Dedifferentiated amniotic fluid mesenchymal stem cell (primary cell): ENCODE measurements around the gene PTDSS2.

Experiments used
- DNase-seq: peaks from one replicate; pipeline ENCODE4 v3.0.0-alpha.2; 2016; ENCODE audit errors: extremely low spot score

Gene PTDSS2

GRCh38 chr11:447923-448731 lies 2.0 kb upstream of the PTDSS2 start:
- peak; percentile 85 for DNase-seq

- peak; percentile 33 for DNase-seq
Measured at GRCh38 chr11:450809-451451, 851 bp downstream of the PTDSS2 start.

- no peak for DNase-seq
Measured at GRCh38 chr11:451738-452137, 1.7 kb downstream of the PTDSS2 start.

- no peak for DNase-seq
Measured at GRCh38 chr11:452203-452744, 2.2 kb downstream of the PTDSS2 start.

GRCh38 chr11:452916-453527 lies 2.9 kb downstream of the PTDSS2 start:
- DNase-seq, result no peak

GRCh38 chr11:453564-453963 lies 3.5 kb downstream of the PTDSS2 start:
- DNase-seq, result no peak

GRCh38 chr11:454043-454442 lies 4.0 kb downstream of the PTDSS2 start:
- DNase-seq, result no peak

GRCh38 chr11:454801-455565 lies 4.9 kb downstream of the PTDSS2 start:
- no peak for DNase-seq

- DNase-seq, result no peak
Measured at GRCh38 chr11:455566-456147, 5.6 kb downstream of the PTDSS2 start.

GRCh38 chr11:456533-456932 lies 6.5 kb downstream of the PTDSS2 start:
- no peak for DNase-seq

- DNase-seq, result no peak
Measured at GRCh38 chr11:457111-457760, 7.2 kb downstream of the PTDSS2 start.

- no peak for DNase-seq
Measured at GRCh38 chr11:459511-460220, 9.6 kb downstream of the PTDSS2 start.

- no peak for DNase-seq
Measured at GRCh38 chr11:460331-461199, 10.5 kb downstream of the PTDSS2 start.

- no peak for DNase-seq
Measured at GRCh38 chr11:461626-462025, 11.5 kb downstream of the PTDSS2 start.

GRCh38 chr11:462107-462890 lies 12.2 kb downstream of the PTDSS2 start:
- no peak for DNase-seq

- no peak for DNase-seq
Measured at GRCh38 chr11:464316-464715, 14.2 kb downstream of the PTDSS2 start.

- no peak for DNase-seq
Measured at GRCh38 chr11:465896-466530, 15.9 kb downstream of the PTDSS2 start.

- DNase-seq, result no peak
Measured at GRCh38 chr11:468036-468435, 18.0 kb downstream of the PTDSS2 start.
